HL-60 (cell line): ENCODE data around the gene PPP1R12B.
"Not testable (repeated sequence)": the region's sequence is repeated elsewhere in the genome, so short reads cannot be mapped to it uniquely, and the experiment has no call there.

Experiments
- DNase-seq, 2 experiments: peaks; one replicate each; pipeline ENCODE4 v3.0.0-alpha.2; 2010 to 2020; ENCODE audit warnings: low read depth in 1 of 2, low spot score in 1 of 2
- H3K27ac ChIP-seq: fragments of 250-450 bp; sonication (Bioruptor Pico); replicated peaks from 2 replicates; pipeline ENCODE4 v1.5.1; 2020; ENCODE audit warnings: mild to moderate bottlenecking, moderate library complexity
- H3K27me3 ChIP-seq: fragments of 250-450 bp; sonication (Bioruptor Pico); 2 replicates; pipeline ENCODE4 v1.5.1; 2021; ENCODE audit warnings: mild to moderate bottlenecking, moderate library complexity; ENCODE audit not compliant: insufficient read depth, poor library complexity, severe bottlenecking
- H3K4me3 ChIP-seq: replicated peaks from 2 replicates; pipeline ENCODE4 v1.5.1; 2011; ENCODE audit warnings: mild to moderate bottlenecking, control low read depth, low read length; ENCODE audit not compliant: insufficient read depth
- CTCF ChIP-seq: IDR thresholded peaks from one replicate; pipeline ENCODE4 v1.5.1; 2011; ENCODE audit warnings: low read length, control low read depth, inconsistent platforms; ENCODE audit not compliant: insufficient read depth
- GABPA ChIP-seq: IDR thresholded peaks from 2 replicates; pipeline ENCODE4 v1.6.1; 2012; ENCODE audit warnings: low read depth
- POLR2AphosphoS5 ChIP-seq: IDR thresholded peaks from 2 replicates; pipeline ENCODE4 v1.6.1; 2012; ENCODE audit warnings: low read depth
- SPI1 ChIP-seq: IDR thresholded peaks from 2 replicates; pipeline ENCODE4 v1.6.1; 2012; ENCODE audit warnings: low read depth, mild to moderate bottlenecking, borderline replicate concordance
- TF ChIP-seq, protein P1 (sequence below): IDR thresholded peaks from 2 replicates; pipeline ENCODE4 v1.6.1; 2012; ENCODE audit warnings: low read depth; ENCODE audit not compliant: insufficient replicate concordance

Gene PPP1R12B

DNA sequence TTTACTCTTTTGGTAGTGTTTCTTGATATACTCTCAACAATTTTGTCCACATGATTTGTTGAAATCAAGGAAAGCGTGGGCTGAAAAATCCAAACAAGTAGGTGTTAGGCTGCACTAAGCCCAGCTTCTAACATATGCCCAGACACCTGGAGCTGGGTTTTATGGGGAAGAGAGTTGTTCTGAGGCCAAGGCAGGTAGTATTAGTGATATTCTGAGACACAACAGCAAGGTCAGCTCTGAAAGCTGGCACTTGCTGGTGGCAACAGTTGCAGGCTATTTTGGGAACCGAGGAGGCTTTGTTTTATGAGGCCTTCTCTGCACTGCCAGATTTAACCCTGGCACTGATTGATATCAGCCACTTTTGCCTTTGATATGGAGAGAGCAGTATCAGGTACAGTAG is 61.8 kb downstream of the PPP1R12B start:
- H3K27ac ChIP-seq, DNase-seq, H3K4me3 ChIP-seq, H3K27me3 ChIP-seq: not testable (repeated sequence)

DNA sequence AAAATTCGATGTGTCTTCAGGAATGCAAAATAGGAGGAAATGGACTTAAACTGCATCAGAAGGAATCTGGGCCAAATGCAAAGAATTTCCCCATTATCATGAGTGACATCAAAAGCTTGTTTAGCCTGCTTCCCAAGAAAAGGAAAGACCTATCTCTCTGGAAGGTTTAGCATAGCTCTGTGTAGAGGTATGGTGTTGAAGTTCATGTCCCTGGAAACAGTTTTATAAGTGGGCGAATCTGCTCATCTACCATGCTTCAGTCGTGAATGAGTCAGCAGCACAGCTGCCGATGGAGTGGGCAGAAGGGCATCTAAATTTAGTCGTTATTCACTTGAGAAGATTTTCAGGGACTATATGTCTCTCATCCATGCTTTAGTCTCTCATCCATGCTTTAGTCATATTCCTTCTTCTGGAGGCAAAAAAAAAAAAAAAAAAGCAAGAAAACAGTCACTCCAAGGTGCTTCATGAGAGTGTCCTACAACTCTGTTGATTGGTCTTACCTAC is 62.4 kb downstream of the PPP1R12B start:
- DNase-seq, H3K27ac ChIP-seq: not testable (repeated sequence)

DNA sequence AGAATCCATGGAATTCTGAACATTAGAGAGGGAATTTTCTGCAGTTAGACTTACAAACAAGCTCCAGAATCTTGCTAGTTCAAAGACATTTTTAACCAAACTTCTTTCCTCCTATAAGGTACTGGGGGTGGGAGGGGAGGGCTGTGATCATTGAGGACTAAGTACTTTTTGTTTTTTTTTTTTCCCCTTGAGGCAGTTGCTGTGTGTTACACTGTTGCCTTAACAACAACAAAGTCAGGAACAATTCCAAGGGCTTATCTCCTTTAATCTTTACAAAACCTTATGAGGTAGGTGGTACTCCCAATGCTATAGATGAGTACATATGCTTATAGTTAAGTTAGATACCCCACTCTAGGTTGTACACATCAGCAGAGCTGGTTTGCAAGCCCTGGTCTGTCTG is 62.9 kb downstream of the PPP1R12B start:
- Histone ChIP-seq H3K27me3 (no peaks in the 10 kb centered on the region), H3K4me3 (no peak overlapping the region), H3K27ac (no peak overlapping the region)
- no peak for DNase-seq
- no peak for TF ChIP-seq POLR2AphosphoS5
- no peak for TF ChIP-seq GABPA
- TF ChIP-seq, protein P1, sequence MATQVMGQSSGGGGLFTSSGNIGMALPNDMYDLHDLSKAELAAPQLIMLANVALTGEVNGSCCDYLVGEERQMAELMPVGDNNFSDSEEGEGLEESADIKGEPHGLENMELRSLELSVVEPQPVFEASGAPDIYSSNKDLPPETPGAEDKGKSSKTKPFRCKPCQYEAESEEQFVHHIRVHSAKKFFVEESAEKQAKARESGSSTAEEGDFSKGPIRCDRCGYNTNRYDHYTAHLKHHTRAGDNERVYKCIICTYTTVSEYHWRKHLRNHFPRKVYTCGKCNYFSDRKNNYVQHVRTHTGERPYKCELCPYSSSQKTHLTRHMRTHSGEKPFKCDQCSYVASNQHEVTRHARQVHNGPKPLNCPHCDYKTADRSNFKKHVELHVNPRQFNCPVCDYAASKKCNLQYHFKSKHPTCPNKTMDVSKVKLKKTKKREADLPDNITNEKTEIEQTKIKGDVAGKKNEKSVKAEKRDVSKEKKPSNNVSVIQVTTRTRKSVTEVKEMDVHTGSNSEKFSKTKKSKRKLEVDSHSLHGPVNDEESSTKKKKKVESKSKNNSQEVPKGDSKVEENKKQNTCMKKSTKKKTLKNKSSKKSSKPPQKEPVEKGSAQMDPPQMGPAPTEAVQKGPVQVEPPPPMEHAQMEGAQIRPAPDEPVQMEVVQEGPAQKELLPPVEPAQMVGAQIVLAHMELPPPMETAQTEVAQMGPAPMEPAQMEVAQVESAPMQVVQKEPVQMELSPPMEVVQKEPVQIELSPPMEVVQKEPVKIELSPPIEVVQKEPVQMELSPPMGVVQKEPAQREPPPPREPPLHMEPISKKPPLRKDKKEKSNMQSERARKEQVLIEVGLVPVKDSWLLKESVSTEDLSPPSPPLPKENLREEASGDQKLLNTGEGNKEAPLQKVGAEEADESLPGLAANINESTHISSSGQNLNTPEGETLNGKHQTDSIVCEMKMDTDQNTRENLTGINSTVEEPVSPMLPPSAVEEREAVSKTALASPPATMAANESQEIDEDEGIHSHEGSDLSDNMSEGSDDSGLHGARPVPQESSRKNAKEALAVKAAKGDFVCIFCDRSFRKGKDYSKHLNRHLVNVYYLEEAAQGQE: no peak

More for the DNA sequence above, 62.4 kb downstream of the PPP1R12B start:
- not testable (repeated sequence) for H3K27me3 ChIP-seq, H3K4me3 ChIP-seq

GRCh38 chr1:202412421-202412820 is 63.9 kb downstream of the PPP1R12B start:
- not testable (repeated sequence) for DNase-seq, H3K27ac ChIP-seq, H3K4me3 ChIP-seq, H3K27me3 ChIP-seq

- Histone ChIP-seq H3K27me3 (no peaks in the 10 kb centered on the region), H3K27ac (no peak overlapping the region), H3K4me3 (no peak overlapping the region)
- DNase-seq: no peak
- TF ChIP-seq CTCF: no peak
- TF ChIP-seq, protein P1: no peak
- no peak for TF ChIP-seq GABPA
- TF ChIP-seq POLR2AphosphoS5: no peak
- no peak for TF ChIP-seq SPI1
Observed at GRCh38 chr1:202416641-202417040, 68.1 kb downstream of the PPP1R12B start.

DNA sequence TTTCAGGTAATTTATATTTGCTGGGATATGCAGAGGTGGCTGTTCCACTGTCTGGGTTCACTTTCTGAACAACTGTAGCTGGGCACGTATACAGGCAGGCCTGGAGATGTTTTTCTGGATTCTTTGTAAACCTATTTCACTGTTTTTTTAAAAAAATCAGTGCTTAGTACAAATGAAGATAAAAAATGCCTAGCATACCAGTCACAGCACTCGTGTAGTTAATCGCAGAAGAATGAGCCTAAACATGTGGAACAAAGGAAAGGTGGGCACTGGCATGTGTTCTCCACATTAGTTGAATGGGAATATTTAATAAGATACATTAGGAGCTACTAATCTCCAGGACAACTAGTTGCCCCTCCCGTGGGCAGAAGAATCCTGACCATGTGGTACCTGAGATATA is 68.6 kb downstream of the PPP1R12B start:
- H3K4me3 ChIP-seq, DNase-seq, H3K27me3 ChIP-seq, H3K27ac ChIP-seq: not testable (repeated sequence)

- not testable (repeated sequence) for H3K27me3 ChIP-seq, DNase-seq, H3K4me3 ChIP-seq, H3K27ac ChIP-seq
Observed at GRCh38 chr1:202417762-202418201, 69.3 kb downstream of the PPP1R12B start.

- not testable (repeated sequence) for H3K4me3 ChIP-seq, H3K27me3 ChIP-seq, DNase-seq, H3K27ac ChIP-seq
Observed at GRCh38 chr1:202419731-202420130, 71.2 kb downstream of the PPP1R12B start.

DNA sequence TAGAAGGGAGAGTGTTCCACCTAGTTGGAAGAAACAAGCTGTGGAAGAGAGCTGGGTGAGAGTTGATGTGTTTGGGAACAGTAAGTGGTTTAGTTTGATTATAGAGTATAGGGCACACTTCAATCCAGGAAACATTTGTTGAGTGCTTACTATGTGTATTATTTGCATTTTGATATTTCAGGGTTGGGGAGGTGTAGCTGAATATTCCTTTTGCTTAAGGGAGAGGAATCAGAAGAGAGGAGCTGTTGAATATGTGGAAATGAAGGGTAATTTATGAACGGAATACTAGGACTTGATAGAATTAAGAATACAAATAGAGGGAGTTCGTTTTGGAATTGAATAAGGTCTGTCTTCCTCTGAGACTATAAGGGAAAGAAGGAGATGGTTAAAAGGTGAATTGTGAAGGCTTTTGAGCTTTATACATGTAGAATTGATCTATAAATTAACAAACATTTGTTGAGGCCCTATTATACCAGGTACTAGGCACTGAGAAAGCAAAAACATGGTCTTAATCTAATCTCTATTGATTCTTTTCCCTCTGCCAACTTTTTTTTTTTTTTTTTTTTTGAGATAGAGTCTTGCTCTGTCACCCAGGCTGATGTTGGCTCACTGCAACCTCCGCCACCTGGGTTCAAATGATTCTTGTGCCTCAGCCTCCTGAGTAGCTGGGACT is 72.1 kb downstream of the PPP1R12B start:
- H3K27me3 ChIP-seq, H3K4me3 ChIP-seq, H3K27ac ChIP-seq, DNase-seq: not testable (repeated sequence)

- not testable (repeated sequence) for DNase-seq, H3K4me3 ChIP-seq, H3K27me3 ChIP-seq, H3K27ac ChIP-seq
Observed at GRCh38 chr1:202422709-202423108, 74.2 kb downstream of the PPP1R12B start.
